Fibroblast of gingiva (primary cell): Measurements from ENCODE around the gene POU2F1.

ENCODE experiments used
- DNase-seq: peaks from one replicate; pipeline ENCODE4 v3.0.0-alpha.2; 2011; ENCODE audit warnings: low read depth

POU2F1 gene

GRCh38 chr1:167272369-167272957 is 51.8 kb downstream of the POU2F1 start:
- DNase-seq, result no peak

- DNase-seq, result peak; percentile 72
These were observed 52.5 kb downstream of the POU2F1 start for GRCh38 chr1:167273027-167273800.

- no peak for DNase-seq
These were observed 53.4 kb downstream of the POU2F1 start for GRCh38 chr1:167274061-167274460.

GRCh38 chr1:167276969-167277368 is 56.3 kb downstream of the POU2F1 start:
- DNase-seq, result no peak

- no peak for DNase-seq
These were observed 57.8 kb downstream of the POU2F1 start for GRCh38 chr1:167278497-167278896.

- no peak for DNase-seq
These were observed 60.2 kb downstream of the POU2F1 start for GRCh38 chr1:167280912-167281311.

- no peak for DNase-seq
These were observed 67.8 kb downstream of the POU2F1 start for GRCh38 chr1:167288390-167289074.

GRCh38 chr1:167289075-167289442 is 68.4 kb downstream of the POU2F1 start:
- no peak for DNase-seq

- no peak for DNase-seq
These were observed 69.3 kb downstream of the POU2F1 start for GRCh38 chr1:167289966-167290365.

GRCh38 chr1:167291539-167292185 is 71.0 kb downstream of the POU2F1 start:
- DNase-seq, result no peak

- DNase-seq, result no peak
These were observed 71.5 kb downstream of the POU2F1 start for GRCh38 chr1:167292216-167292615.

- DNase-seq, result no peak
These were observed 72.4 kb downstream of the POU2F1 start for GRCh38 chr1:167293057-167293456.

GRCh38 chr1:167294528-167294927 is 73.8 kb downstream of the POU2F1 start:
- DNase-seq, result peak; percentile 39

GRCh38 chr1:167297222-167298214 is 76.8 kb downstream of the POU2F1 start:
- peak; percentile 69 for DNase-seq

GRCh38 chr1:167298325-167298724 is 77.6 kb downstream of the POU2F1 start:
- no peak for DNase-seq

GRCh38 chr1:167301355-167301754 is 80.7 kb downstream of the POU2F1 start:
- DNase-seq, result no peak

GRCh38 chr1:167304165-167304564 is 83.5 kb downstream of the POU2F1 start:
- no peak for DNase-seq

GRCh38 chr1:167305059-167305705 is 84.5 kb downstream of the POU2F1 start:
- DNase-seq, result no peak

GRCh38 chr1:167305706-167306277 is 85.1 kb downstream of the POU2F1 start:
- no peak for DNase-seq

GRCh38 chr1:167310732-167311131 is 90.0 kb downstream of the POU2F1 start:
- no peak for DNase-seq

GRCh38 chr1:167312871-167313270 is 92.2 kb downstream of the POU2F1 start:
- no peak for DNase-seq
